ENCODE results near the gene G6PC1.
"Not testable (repeated sequence)": the region's sequence is repeated elsewhere in the genome, so short reads cannot be mapped to it uniquely, and the experiment has no call there.

The G6PC1 gene

DNA sequence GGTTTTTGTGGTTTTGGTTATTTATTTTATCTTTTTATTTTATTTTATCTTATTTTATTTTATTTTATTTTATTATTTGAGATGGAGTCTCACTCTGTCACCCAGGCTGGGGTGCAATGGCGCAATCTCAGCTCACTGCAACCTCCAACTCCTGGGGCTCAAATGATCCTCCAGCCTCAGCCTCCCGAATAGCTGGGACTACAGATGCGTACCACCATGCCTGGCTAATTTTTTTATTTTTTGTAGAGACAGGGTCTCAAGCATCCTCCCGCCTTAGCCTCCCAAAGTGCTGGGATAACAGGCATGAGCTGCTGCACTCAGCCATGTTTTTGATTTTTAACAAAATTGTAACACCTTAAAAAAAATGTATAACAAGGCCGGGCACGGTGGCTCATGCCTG is 14.7 kb downstream of the G6PC1 start:
- DNase-seq; H3K27ac ChIP-seq (ENCODE audit: insufficient read depth in 1 of 2, low read depth in 1 of 2, low read length in 2 of 2, poor library complexity in 1 of 2, severe bottlenecking in 2 of 2); H3K4me1 ChIP-seq (ENCODE audit: control extremely low read depth in 1 of 4, control insufficient read depth in 4 of 4, insufficient read depth in 4 of 4, low read length in 3 of 4); H3K36me3 ChIP-seq (ENCODE audit: control insufficient read depth in 4 of 4, insufficient read depth in 4 of 4, low read length in 3 of 4); H3K9me3 ChIP-seq (ENCODE audit: control extremely low read depth in 1 of 5, control insufficient read depth in 4 of 5, insufficient read depth in 2 of 5, low read depth in 1 of 5, low read length in 4 of 5); H3K4me3 ChIP-seq (ENCODE audit: control insufficient read depth in 1 of 7, extremely low read depth in 1 of 7, insufficient read depth in 4 of 7, low read depth in 2 of 7, low read length in 6 of 7); H3K27me3 ChIP-seq (replicated peaks in 2 of 5; ENCODE audit: control insufficient read depth in 4 of 5, insufficient read depth in 5 of 5, low read length in 4 of 5): not testable (repeated sequence)
- ChIA-PET CTCF (interaction anchor here (0.8 kb wide), 1 partner anchor 17 kb away, joined by 3 read pairs; no protein-coding TSS in a partner anchor), POLR2A (interaction anchor here (0.7 kb wide), 1 partner anchor 42 kb away, joined by 3 read pairs; no protein-coding TSS in a partner anchor)
- WGBS (ENCODE audit: insufficient coverage), result 95% methylated on average over 5 of the region's 6 CpGs

GRCh38 chr17:42916388-42917235 is 16.0 kb downstream of the G6PC1 start:
- H3K27me3 ChIP-seq (replicated peaks in 2 of 5; ENCODE audit: control insufficient read depth in 4 of 5, insufficient read depth in 5 of 5, low read length in 4 of 5); H3K4me3 ChIP-seq (ENCODE audit: control insufficient read depth in 1 of 7, extremely low read depth in 1 of 7, insufficient read depth in 4 of 7, low read depth in 2 of 7, low read length in 6 of 7); H3K27ac ChIP-seq (ENCODE audit: insufficient read depth in 1 of 2, low read depth in 1 of 2, low read length in 2 of 2, poor library complexity in 1 of 2, severe bottlenecking in 2 of 2); CTCF ChIA-PET; H3K9me3 ChIP-seq (ENCODE audit: control extremely low read depth in 1 of 5, control insufficient read depth in 4 of 5, insufficient read depth in 2 of 5, low read depth in 1 of 5, low read length in 4 of 5); POLR2A ChIA-PET; H3K36me3 ChIP-seq (ENCODE audit: control insufficient read depth in 4 of 4, insufficient read depth in 4 of 4, low read length in 3 of 4); H3K4me1 ChIP-seq (ENCODE audit: control extremely low read depth in 1 of 4, control insufficient read depth in 4 of 4, insufficient read depth in 4 of 4, low read length in 3 of 4): not testable (repeated sequence)
- peak in 1 of 3 donors; percentile 24 for DNase-seq
- WGBS (ENCODE audit: insufficient coverage), result 90% methylated on average over 1 of the region's 4 CpGs

DNA sequence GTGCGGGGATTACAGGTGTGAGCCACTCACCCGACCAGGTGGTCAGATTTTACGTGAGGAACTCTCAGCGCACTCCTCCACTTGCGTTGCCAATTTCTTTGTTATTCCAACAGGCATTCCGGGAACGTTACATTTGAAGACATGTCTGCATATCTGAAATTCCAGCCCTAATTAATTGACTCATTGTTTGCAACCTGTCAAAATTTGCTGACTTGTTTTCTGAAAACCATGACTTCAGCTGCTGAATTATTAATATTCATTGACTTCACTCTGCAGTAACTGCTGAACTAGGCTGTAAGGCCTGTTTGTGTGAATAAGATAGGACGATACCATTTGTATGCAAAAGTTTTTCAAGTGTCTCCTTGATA is 16.6 kb downstream of the G6PC1 start:
- Histone ChIP-seq H3K27ac (ENCODE audit: insufficient read depth in 1 of 2, low read depth in 1 of 2, low read length in 2 of 2, poor library complexity in 1 of 2, severe bottlenecking in 2 of 2) (no peak overlapping the region), H3K27me3 (replicated peaks in 2 of 5; ENCODE audit: control insufficient read depth in 4 of 5, insufficient read depth in 5 of 5, low read length in 4 of 5) (no peaks in the 10 kb centered on the region), H3K4me1 (ENCODE audit: control extremely low read depth in 1 of 4, control insufficient read depth in 4 of 4, insufficient read depth in 4 of 4, low read length in 3 of 4) (peaks cover 0 to 10% (median 5%) of the 10 kb centered on the region in 4 experiments), H3K36me3 (ENCODE audit: control insufficient read depth in 4 of 4, insufficient read depth in 4 of 4, low read length in 3 of 4) (no peaks in the 10 kb centered on the region), H3K4me3 (ENCODE audit: control insufficient read depth in 1 of 7, extremely low read depth in 1 of 7, insufficient read depth in 4 of 7, low read depth in 2 of 7, low read length in 6 of 7) (no peak overlapping the region), H3K9me3 (ENCODE audit: control extremely low read depth in 1 of 5, control insufficient read depth in 4 of 5, insufficient read depth in 2 of 5, low read depth in 1 of 5, low read length in 4 of 5) (no peaks in the 10 kb centered on the region)
- DNase-seq, result no peak
- WGBS (ENCODE audit: insufficient coverage), result 89% methylated on average over 8 of the region's 8 CpGs
- ChIA-PET POLR2A (no interaction called here), CTCF (no interaction called here)

DNA sequence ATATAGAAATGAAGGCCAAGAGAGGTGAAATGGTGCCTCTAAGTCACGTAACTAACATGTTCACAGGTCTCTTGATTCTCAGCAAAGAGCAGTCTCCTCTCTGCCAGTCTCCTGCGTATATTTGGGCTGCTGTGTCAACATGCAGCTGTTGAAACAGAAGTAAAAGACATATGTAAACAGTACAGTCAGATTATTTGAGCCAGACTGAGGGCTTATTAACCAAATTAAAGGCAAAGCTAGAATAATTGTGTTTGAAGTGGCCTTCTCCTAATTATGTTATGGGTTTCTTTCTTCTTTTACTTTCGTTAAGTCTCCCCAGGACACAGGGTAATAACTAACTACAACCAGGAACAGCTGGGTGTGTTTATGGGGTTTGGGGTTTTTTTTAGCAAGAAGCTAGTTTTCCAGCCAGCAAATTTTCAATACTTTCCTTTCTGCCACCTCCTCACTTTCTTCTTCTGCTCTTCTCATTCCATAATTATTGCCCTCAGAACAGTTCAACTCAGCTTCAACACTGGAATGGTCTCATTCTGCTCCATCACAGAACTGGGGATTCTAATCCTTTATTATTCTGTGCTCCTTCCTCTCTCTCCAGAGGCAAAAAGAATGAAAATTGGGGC is 18.4 kb downstream of the G6PC1 start:
- no peaks in the 10 kb centered on the region for H3K9me3 ChIP-seq (ENCODE audit: control extremely low read depth in 1 of 5, control insufficient read depth in 4 of 5, insufficient read depth in 2 of 5, low read depth in 1 of 5, low read length in 4 of 5)
- ChIA-PET CTCF (interaction anchor here (0.7 to 1.5 kb wide), 3 partner anchors 10 to 101 kb away, joined by 3 to 4 read pairs (median 3); no protein-coding TSS in a partner anchor), POLR2A (no interaction called here)
- H3K4me1 ChIP-seq (ENCODE audit: control extremely low read depth in 1 of 4, control insufficient read depth in 4 of 4, insufficient read depth in 4 of 4, low read length in 3 of 4), result peaks cover 0 to 10% (median 5%) of the 10 kb centered on the region in 4 experiments
- no peak overlapping the region for H3K27ac ChIP-seq (ENCODE audit: insufficient read depth in 1 of 2, low read depth in 1 of 2, low read length in 2 of 2, poor library complexity in 1 of 2, severe bottlenecking in 2 of 2)
- no peak for DNase-seq
- no peak overlapping the region for H3K4me3 ChIP-seq (ENCODE audit: control insufficient read depth in 1 of 7, extremely low read depth in 1 of 7, insufficient read depth in 4 of 7, low read depth in 2 of 7, low read length in 6 of 7)
- no peaks in the 10 kb centered on the region for H3K27me3 ChIP-seq (replicated peaks in 2 of 5; ENCODE audit: control insufficient read depth in 4 of 5, insufficient read depth in 5 of 5, low read length in 4 of 5)
- no peaks in the 10 kb centered on the region for H3K36me3 ChIP-seq (ENCODE audit: control insufficient read depth in 4 of 4, insufficient read depth in 4 of 4, low read length in 3 of 4)
- 94% methylated on average over 2 of the region's 3 CpGs for WGBS (ENCODE audit: insufficient coverage)

GRCh38 chr17:42919522-42920077 is 19.0 kb downstream of the G6PC1 start:
- DNase-seq; H3K4me3 ChIP-seq (ENCODE audit: control insufficient read depth in 1 of 7, extremely low read depth in 1 of 7, insufficient read depth in 4 of 7, low read depth in 2 of 7, low read length in 6 of 7); H3K27ac ChIP-seq (ENCODE audit: insufficient read depth in 1 of 2, low read depth in 1 of 2, low read length in 2 of 2, poor library complexity in 1 of 2, severe bottlenecking in 2 of 2); POLR2A ChIA-PET; H3K36me3 ChIP-seq (ENCODE audit: control insufficient read depth in 4 of 4, insufficient read depth in 4 of 4, low read length in 3 of 4); H3K27me3 ChIP-seq (replicated peaks in 2 of 5; ENCODE audit: control insufficient read depth in 4 of 5, insufficient read depth in 5 of 5, low read length in 4 of 5); H3K9me3 ChIP-seq (ENCODE audit: control extremely low read depth in 1 of 5, control insufficient read depth in 4 of 5, insufficient read depth in 2 of 5, low read depth in 1 of 5, low read length in 4 of 5): not testable (repeated sequence)
- WGBS (ENCODE audit: insufficient coverage), result 98% methylated on average over 7 of the region's 10 CpGs
- CTCF ChIA-PET, result interaction anchor here (1.1 to 1.5 kb wide), 2 partner anchors 9 to 101 kb away, joined by 3 to 4 read pairs; no protein-coding TSS in a partner anchor
- H3K4me1 ChIP-seq (ENCODE audit: control extremely low read depth in 1 of 4, control insufficient read depth in 4 of 4, insufficient read depth in 4 of 4, low read length in 3 of 4), result peaks cover 0 to 10% (median 5%) of the 10 kb centered on the region in 4 experiments

- ChIA-PET CTCF (interaction anchor here (0.7 to 1.5 kb wide), 4 partner anchors 9 to 102 kb away, joined by 3 to 4 read pairs (median 3); partner anchors contain the start of gene AOC2), POLR2A (interaction anchor here (0.6 kb wide), 1 partner anchor 103 kb away, joined by 4 read pairs; no protein-coding TSS in a partner anchor)
- no peaks in the 10 kb centered on the region for H3K36me3 ChIP-seq (ENCODE audit: control insufficient read depth in 4 of 4, insufficient read depth in 4 of 4, low read length in 3 of 4)
- H3K27me3 ChIP-seq (replicated peaks in 2 of 5; ENCODE audit: control insufficient read depth in 4 of 5, insufficient read depth in 5 of 5, low read length in 4 of 5), result no peaks in the 10 kb centered on the region
- DNase-seq, result no peak
- H3K9me3 ChIP-seq (ENCODE audit: control extremely low read depth in 1 of 5, control insufficient read depth in 4 of 5, insufficient read depth in 2 of 5, low read depth in 1 of 5, low read length in 4 of 5), result no peaks in the 10 kb centered on the region
- 95% methylated on average over 9 of the region's 10 CpGs for WGBS (ENCODE audit: insufficient coverage)
- H3K4me1 ChIP-seq (ENCODE audit: control extremely low read depth in 1 of 4, control insufficient read depth in 4 of 4, insufficient read depth in 4 of 4, low read length in 3 of 4), result peaks cover 0 to 17% (median 10%) of the 10 kb centered on the region in 4 experiments
- no peak overlapping the region for H3K27ac ChIP-seq (ENCODE audit: insufficient read depth in 1 of 2, low read depth in 1 of 2, low read length in 2 of 2, poor library complexity in 1 of 2, severe bottlenecking in 2 of 2)
- H3K4me3 ChIP-seq (ENCODE audit: control insufficient read depth in 1 of 7, extremely low read depth in 1 of 7, insufficient read depth in 4 of 7, low read depth in 2 of 7, low read length in 6 of 7), result no peak overlapping the region
Observed at GRCh38 chr17:42920106-42920900, 19.7 kb downstream of the G6PC1 start.
